Measurements from ENCODE around the gene CKLF.
"Not testable (repeated sequence)": the region's sequence is repeated elsewhere in the genome, so short reads cannot be mapped to it uniquely, and the experiment has no call there.

CKLF gene

GRCh38 chr16:66599726-66600125 is 47.4 kb downstream of the CKLF start:
- DNase-seq, result no peak

GRCh38 chr16:66600477-66600876 is 48.1 kb downstream of the CKLF start:
- DNase-seq, result no peak

- no peak for DNase-seq
Observed at GRCh38 chr16:66601471-66601870, 49.1 kb downstream of the CKLF start.

- peak; percentile 44 for DNase-seq
Observed at GRCh38 chr16:66603537-66604375, 51.4 kb downstream of the CKLF start.

- peak; percentile 58 for DNase-seq
Observed at GRCh38 chr16:66604376-66605176, 52.2 kb downstream of the CKLF start, which contains the start of gene CMTM3. CMTM3 (plus strand) TSS chr16:66604704; CDS start chr16:66604806, 102 bp downstream.

- peak; percentile 36 for DNase-seq
Observed at GRCh38 chr16:66605177-66605978, 53.0 kb downstream of the CKLF start.

- DNase-seq, result no peak
Observed at GRCh38 chr16:66605979-66606751, 53.8 kb downstream of the CKLF start.

- DNase-seq, result peak; percentile 74
Observed at GRCh38 chr16:66608241-66609138, 56.1 kb downstream of the CKLF start.

- no peak for DNase-seq
Observed at GRCh38 chr16:66609139-66609510, 56.7 kb downstream of the CKLF start.

- DNase-seq, result no peak
Observed at GRCh38 chr16:66610111-66610820, 57.9 kb downstream of the CKLF start.

- not testable (repeated sequence) for DNase-seq
Observed at GRCh38 chr16:66611911-66612310, 59.5 kb downstream of the CKLF start.

GRCh38 chr16:66612422-66612821 is 60.0 kb downstream of the CKLF start:
- DNase-seq, result no peak

- no peak for DNase-seq
Observed at GRCh38 chr16:66614161-66614802, 61.9 kb downstream of the CKLF start.
